NCI-H187 treated with DMSO at 0.1 percent for 48 hours (cell line): ENCODE data around the gene SLC39A13.

Experiments
- DNase-seq: peaks from one replicate; lab custom pipeline; 2025; lab: John Stamatoyannopoulos, UW

SLC39A13 gene

GRCh38 chr11:47407746-47408590, at the start of gene SLC39A13:
Gene SLC39A13 (plus strand): TSS chr11:47408590. CDS start chr11:47410095, 1,505 bp downstream.
- peak; percentile 52 for DNase-seq

GRCh38 chr11:47358731-47359051, 49.7 kb upstream of the SLC39A13 start:
- no peak for DNase-seq

- no peak for DNase-seq
Measured at GRCh38 chr11:47359162-47359561, 49.2 kb upstream of the SLC39A13 start.

GRCh38 chr11:47359586-47359985, 48.8 kb upstream of the SLC39A13 start:
- no peak for DNase-seq

- no peak for DNase-seq
Measured at GRCh38 chr11:47360341-47360740, 48.0 kb upstream of the SLC39A13 start.

GRCh38 chr11:47361419-47361818, 47.0 kb upstream of the SLC39A13 start:
- no peak for DNase-seq

- DNase-seq: no peak
Measured at GRCh38 chr11:47366020-47366490, 42.3 kb upstream of the SLC39A13 start.

- DNase-seq: no peak
Measured at GRCh38 chr11:47369676-47370075, 38.7 kb upstream of the SLC39A13 start.

GRCh38 chr11:47372422-47372821, 36.0 kb upstream of the SLC39A13 start:
- no peak for DNase-seq

- DNase-seq: no peak
Measured at GRCh38 chr11:47373876-47374719, 34.3 kb upstream of the SLC39A13 start.

- no peak for DNase-seq
Measured at GRCh38 chr11:47374720-47375019, 33.7 kb upstream of the SLC39A13 start.

- DNase-seq: no peak
Measured at GRCh38 chr11:47375020-47375419, 33.4 kb upstream of the SLC39A13 start.

- DNase-seq: no peak
Measured at GRCh38 chr11:47375546-47376085, 32.8 kb upstream of the SLC39A13 start.

GRCh38 chr11:47376107-47376524, 32.3 kb upstream of the SLC39A13 start:
- DNase-seq: no peak

- no peak for DNase-seq
Measured at GRCh38 chr11:47376525-47377371, 31.6 kb upstream of the SLC39A13 start.

GRCh38 chr11:47377571-47378009, 30.8 kb upstream of the SLC39A13 start:
- DNase-seq: no peak

GRCh38 chr11:47378010-47378835, 30.2 kb upstream of the SLC39A13 start, which contains the start of gene SPI1:
Gene SPI1 (minus strand): TSS chr11:47378547. CDS start chr11:47378353, 194 bp downstream.
- no peak for DNase-seq

- no peak for DNase-seq
Measured at GRCh38 chr11:47378836-47379170, 29.6 kb upstream of the SLC39A13 start.

- DNase-seq: no peak
Measured at GRCh38 chr11:47379317-47379716, 29.1 kb upstream of the SLC39A13 start.

GRCh38 chr11:47380078-47380477, 28.3 kb upstream of the SLC39A13 start:
- DNase-seq: no peak

- DNase-seq: no peak
Measured at GRCh38 chr11:47383071-47383470, 25.3 kb upstream of the SLC39A13 start.
